HG02970 (cell line): ENCODE measurements around the gene AATK.

Experiments used
- ATAC-seq: cut with Tn5 transposase; IDR thresholded peaks from one replicate; pipeline ENCODE4 v1.9.1; 2021; ENCODE audit warnings: mild to moderate bottlenecking, moderate library complexity, moderate number of reproducible peaks; ENCODE audit not compliant: unreplicated experiment, low FRiP score

AATK gene

GRCh38 chr17:81183316-81183715 lies 17.3 kb upstream of the AATK start:
- no peak for ATAC-seq

GRCh38 chr17:81182596-81182995 lies 16.6 kb upstream of the AATK start:
- ATAC-seq = no peak

DNA sequence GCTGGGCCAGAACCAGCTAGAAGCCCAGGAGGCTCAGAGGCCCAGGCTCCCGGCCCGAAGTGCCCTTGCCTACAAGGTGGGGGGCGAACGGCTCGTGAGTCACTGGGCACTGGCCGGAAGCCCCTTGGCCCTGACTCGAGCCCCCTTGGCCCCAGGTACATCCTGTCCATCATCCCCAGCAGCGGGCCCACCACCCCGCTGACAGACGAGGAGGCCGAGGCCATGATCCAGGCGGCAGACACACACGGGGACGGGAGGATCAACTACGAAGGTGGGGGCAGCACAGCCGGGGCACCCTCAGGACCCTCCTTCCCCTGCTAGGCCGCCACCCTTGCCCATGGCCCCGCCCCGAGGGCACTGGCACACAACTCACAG lies 15.8 kb upstream of the AATK start:
- ATAC-seq = no peak

DNA sequence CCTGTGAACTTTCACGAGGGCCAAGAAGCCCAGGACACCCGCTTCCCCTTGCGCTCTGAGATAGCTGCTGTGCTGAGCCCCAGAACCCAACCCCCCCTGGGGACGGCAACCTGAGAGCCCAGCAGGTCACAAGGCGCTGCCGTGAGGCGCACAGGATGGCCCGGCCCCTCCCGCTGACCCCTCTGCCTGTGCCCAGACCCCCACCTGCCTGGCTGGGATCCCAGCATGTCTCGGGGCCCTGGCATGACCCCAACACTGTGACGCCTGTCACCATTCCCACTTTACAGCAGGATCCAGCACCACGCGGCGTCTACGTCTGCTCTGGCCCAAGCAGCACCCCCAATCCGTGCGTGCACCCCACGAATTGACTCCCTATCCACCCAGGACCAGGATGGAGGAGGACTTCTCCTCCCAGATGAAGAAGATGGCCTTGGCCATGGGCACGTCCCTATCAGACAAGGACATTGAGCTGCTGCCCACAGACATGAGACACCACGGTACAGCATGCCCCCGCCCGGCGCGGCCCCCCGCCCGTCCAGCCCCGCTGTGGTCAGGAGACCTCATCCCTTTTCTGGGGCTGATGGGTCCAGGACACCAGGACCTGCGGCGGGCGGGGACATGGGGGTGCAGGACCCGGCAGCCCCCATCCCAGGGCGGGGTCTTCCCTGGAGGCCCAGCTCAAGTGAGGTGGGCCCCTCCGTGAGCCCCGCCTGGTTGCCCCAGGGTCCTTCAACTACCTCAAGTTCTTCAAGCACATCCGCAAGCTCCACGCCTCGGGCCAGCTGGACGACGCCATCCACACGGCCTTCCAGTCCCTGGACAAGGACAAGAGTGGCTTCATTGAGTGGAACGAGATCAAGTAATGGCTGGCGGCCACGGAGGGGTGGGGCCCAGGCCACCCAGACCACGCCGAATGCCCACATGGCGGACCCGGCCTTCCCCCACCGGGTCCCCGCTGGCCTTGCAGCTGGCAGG lies 15.1 kb upstream of the AATK start:
- ATAC-seq = no peak

- ATAC-seq = no peak
Measured at GRCh38 chr17:81179861-81180260, 13.8 kb upstream of the AATK start.

- no peak for ATAC-seq
Measured at GRCh38 chr17:81179220-81179619, 13.2 kb upstream of the AATK start.

DNA sequence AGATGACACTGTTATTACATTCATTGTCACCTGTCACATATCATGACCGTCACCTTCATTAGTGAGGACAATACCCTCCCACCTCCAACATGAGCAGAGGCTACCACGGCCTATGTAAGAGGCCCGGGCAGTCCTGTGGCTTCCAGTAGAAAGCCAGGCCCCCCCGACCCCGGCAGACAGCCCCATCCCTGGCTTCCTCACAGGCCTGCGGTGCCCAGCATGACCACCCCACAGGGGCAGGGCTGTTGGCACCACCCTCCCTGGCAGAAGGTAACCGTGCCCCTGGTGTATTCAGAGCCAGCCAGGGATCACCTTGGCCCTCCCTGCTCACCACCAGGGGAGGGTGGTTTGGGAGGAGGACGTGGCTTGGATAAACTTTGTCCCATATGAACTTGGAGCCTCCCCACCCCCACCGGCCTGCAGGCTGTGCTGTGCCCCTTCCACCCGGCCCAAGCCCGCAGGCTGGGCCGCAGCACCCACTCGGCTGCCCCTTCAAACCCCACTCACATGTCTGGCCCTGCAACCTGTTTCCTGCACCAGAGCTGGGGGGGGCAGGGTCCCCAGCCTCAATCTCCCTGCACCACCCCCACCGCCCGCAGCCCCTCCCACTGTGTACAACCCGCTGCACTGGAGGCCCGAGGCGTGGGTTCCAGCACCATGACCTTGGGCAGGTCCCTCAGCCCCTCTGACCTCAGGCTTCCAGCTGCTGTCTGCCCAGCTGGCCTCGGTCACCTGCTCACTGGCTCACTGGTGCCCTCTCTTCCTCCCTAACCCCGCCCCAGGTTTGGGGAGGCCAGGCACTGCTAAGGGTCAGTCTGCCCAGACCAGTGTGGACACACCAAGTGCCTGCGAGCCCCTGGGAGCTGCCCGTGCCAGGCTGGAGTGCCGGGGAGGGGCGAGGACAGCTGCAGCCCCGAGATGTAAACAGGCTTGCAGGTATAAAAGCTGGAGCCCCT lies 12.4 kb upstream of the AATK start:
- no peak for ATAC-seq

DNA sequence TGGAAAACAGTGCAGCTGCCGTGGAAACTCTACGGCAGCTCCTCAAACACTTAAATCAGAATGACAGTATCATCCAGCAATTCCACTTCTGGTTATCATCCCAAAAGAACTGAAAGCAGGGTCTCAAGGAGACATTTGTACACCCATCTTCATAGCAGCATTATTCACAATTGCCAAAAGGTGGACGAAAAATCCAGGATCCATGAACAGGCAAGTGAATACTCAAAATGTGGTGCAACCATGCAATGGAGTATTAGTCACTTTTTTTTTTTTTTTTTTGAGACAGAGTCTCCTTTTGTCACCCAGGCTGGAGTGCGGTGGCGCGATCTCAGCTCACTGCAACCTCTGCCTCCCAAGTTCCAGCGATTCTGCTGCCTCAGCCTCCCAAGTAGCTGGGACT lies 10.6 kb upstream of the AATK start:
- no peak for ATAC-seq

DNA sequence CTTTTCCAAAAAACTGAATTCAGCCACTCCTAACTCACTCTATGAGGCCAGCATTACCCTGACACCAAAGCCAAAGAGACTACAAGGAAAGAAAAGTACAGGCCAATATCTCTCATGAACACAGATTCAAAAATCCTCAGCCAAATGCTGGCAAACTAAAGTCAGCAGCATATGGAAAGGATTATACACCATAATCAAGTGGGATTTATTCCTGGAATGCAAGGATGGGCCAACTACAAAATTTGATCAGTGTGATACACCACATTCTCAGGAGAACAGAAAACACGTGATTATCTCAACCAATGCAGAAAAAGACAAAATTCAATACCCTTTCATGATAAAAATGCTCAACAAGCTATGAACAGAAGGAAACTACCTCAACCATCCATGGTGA lies 7.7 kb upstream of the AATK start:
- ATAC-seq = no peak

DNA sequence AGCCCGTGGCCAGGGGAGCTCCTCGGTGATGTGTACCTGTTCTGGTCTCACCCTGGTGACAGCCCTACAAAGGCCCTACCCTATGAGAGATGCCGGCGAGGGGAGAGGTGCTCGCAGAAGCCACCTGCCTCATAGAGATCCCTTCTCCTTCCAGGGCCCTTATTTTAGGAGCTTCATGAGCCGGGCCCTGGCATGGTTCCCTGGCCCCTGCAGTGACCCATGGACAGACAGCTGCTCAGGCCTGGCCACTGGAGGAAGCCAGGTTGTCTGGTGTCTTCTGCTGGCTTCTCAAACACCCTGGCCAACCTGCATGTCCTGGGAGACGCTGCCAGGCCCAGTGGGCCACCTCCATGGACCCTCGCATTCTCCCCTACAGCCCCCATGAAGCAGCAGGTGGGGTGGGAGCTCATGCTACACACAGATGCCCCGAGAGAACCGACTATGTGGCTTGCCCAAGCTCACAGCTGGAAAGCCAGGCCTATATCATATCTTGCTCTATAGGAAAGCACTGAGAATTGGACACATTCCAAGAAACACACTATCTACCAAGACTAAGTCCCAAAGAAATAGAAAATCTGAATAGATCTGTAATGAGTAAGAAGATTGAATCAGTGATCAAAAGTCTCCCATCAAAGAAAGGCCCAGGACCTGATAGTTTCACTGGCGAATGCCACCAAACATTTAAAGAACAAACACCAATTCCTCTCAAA lies 7.2 kb upstream of the AATK start:
- no peak for ATAC-seq

GRCh38 chr17:81171941-81172340 lies 5.9 kb upstream of the AATK start:
- no peak for ATAC-seq

- ATAC-seq = no peak
Measured at GRCh38 chr17:81170727-81171494, 4.9 kb upstream of the AATK start.

- no peak for ATAC-seq
Measured at GRCh38 chr17:81169870-81170309, 3.9 kb upstream of the AATK start.

DNA sequence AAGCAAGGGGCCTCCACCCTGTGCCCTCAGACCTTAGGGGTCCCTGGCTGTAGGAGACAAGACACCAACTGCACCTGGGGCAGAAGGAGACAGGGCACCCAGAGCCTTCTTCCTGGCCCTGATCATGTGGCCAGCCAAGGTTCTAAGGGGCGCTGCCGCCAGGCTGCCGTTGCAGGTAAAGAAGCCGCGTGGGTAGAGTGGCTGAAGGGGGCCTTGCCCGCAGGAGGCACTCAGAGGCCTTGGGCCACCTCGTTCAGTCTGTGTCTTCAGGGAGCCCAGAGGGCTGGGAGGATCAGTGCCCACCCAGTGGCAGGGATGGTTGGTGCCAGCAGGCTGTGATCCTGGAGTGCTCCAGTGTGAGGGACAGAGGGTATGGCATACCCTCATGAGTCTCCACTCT lies 1.6 kb upstream of the AATK start:
- no peak for ATAC-seq

DNA sequence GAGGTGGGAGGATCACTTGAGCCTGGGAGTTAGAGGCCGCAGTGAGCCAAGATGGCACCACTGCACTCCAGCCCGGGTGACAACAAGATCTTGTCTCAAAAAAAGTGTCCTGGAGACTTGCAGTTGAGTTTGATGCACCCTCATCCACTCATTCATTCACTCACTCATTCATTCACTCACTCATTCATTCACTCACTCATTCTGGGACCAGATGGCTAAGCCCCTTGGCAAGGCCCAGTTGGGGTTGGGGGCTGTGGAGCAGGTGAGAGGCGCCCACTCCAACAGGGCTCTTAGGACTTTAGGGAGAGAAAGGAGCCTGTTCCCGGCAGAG lies 1.1 kb upstream of the AATK start:
- no peak for ATAC-seq

DNA sequence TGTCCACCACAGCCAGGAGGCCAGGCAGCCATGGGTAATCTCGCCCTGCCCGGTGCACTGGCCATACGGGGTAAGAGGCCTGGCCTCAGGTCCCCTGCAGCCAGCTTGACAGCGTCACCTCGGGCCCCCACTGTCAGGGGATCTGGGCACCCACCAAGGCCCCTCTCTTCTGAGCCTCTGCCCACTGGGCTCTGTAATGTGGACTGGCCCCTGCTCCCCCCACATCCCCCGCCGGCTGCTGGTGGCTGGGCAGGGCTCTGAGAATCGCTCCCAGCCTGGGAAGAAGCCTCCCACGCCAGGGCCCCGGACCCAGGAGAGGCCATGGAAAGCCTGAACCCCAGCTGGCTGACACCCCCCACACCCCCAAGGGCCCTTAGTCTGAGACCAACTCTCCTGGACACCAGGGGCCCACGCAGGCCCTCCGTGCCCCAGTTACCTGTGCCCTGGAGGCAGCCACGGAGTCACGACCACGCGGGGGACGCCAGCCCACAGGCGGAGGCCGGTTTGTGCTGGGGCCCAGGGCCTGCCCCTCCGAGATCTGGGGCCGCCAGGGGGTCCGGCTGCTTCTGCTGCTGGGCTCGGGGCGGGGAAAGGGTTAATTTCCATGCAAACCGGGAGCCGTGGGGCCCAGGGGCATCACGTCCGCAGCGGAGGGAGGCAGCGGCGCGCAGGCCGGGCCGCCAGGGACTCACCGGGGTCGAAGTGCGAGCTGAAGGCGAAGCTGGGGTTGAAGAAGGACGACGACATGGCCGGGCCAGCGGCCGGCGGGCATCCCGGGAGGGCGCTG lies 582 bp downstream of the AATK start, which contains the start of gene PVALEF:
PVALEF (plus strand) TSS at position 262 of the 787 bp plus-strand sequence. CDS start 15,720 bp downstream, outside the sequence.
- no peak for ATAC-seq

GRCh38 chr17:81164371-81165245 lies 1.4 kb downstream of the AATK start:
- no peak for ATAC-seq

GRCh38 chr17:81163703-81164370 lies 2.2 kb downstream of the AATK start:
- ATAC-seq = no peak
